HG03039 (cell line): ENCODE data around the gene LPCAT4.
"Not testable (repeated sequence)": the region's sequence is repeated elsewhere in the genome, so short reads cannot be mapped to it uniquely, and the experiment has no call there.

ENCODE experiments used
- ATAC-seq: cut with Tn5 transposase; IDR thresholded peaks from one replicate; pipeline ENCODE4 v1.9.1; 2021; ENCODE audit warnings: mild to moderate bottlenecking, moderate library complexity; ENCODE audit not compliant: unreplicated experiment

Gene LPCAT4, protein sequence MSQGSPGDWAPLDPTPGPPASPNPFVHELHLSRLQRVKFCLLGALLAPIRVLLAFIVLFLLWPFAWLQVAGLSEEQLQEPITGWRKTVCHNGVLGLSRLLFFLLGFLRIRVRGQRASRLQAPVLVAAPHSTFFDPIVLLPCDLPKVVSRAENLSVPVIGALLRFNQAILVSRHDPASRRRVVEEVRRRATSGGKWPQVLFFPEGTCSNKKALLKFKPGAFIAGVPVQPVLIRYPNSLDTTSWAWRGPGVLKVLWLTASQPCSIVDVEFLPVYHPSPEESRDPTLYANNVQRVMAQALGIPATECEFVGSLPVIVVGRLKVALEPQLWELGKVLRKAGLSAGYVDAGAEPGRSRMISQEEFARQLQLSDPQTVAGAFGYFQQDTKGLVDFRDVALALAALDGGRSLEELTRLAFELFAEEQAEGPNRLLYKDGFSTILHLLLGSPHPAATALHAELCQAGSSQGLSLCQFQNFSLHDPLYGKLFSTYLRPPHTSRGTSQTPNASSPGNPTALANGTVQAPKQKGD

DNA sequence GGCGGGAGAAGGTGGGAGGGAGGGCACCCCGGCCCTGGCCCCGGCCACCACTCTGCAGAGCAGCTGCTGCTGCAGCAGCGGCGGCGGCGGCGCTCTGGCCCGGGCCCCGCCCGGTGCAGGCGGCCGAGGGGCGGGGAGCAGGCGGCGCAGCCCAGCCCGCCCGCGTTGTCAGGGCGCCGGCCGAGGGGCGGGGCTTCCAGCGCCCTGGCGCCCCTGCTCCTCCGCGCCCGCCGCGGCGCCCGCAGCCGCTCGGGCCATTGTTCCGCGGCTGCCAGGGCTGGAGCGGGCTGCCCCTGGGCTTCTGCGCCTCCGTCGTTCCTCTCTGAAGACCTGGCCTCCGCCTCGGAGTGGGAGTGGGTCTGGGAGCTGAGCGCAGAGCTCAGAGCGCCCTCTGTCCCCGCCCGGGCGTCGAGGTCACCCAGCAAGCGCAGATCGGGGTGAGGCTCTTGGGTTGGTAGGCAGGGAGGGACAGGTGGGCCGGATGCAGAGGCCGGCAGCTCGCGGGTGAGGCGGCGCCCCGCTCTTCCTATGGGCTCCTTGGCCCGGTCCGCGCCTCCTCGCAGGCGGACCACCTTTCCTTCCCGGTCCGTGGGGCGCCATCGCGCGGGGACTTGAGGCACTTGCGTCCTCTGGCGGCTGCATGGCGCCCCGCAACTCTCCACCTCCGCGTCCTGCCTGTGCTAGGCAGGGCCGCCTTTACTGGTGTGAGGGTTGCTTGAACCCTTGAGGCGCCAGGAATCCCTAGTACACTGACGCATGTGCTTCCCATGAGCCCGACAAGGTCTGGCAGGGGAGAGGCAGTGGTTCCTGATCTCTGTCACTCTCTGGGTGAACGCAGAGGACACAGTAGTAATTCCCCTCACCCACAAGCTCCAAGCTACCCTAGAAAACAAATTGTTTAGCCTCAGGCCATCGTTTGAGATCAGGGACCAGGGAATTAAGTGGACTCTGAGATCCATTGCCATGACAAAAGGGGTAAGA is at the start of gene LPCAT4:
Gene LPCAT4 (minus strand): TSS at position 96 of the 981 bp plus-strand sequence. CDS start 96 bp downstream, outside the sequence.
- ATAC-seq, result peak; percentile 74

DNA sequence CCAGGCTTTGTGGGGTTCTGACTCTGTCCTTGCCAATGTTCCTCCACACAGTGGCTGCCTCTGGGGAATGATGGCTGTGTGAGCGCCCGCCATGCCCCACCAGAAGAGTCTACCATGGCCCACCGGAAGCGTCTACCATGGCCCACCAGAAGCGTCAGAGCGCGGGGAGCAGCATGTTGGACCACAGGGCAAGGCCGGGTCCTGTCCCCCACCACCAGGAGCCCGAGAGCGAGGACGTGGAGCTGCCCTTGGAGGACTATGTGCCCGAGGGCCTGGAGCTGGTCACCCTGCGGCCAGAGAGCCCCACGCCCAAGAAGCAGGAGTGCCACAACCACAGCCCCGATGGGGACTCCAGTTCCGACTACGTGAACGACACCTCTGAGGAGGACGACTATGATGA is 42.5 kb upstream of the LPCAT4 start:
- ATAC-seq, result not testable (repeated sequence)

DNA sequence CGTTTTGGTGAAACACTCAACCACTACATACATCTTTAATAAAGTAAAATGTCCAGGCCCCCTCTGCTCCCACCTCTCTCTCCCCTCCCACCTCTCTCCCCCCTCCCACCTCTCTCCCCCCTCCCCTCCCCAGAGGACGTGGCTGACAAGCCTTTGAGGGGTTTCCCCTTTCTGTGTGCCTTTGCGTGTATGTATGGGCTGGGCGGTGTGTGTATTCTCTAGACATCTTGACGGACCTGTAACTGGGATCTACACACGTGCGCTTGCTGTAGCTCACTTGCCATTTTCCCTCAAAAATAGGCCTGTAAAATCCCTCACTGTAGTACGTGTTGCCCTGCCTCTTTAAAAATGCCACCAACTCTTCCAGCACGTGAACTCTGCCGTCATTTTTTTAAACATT is 42.0 kb upstream of the LPCAT4 start:
- not testable (repeated sequence) for ATAC-seq

DNA sequence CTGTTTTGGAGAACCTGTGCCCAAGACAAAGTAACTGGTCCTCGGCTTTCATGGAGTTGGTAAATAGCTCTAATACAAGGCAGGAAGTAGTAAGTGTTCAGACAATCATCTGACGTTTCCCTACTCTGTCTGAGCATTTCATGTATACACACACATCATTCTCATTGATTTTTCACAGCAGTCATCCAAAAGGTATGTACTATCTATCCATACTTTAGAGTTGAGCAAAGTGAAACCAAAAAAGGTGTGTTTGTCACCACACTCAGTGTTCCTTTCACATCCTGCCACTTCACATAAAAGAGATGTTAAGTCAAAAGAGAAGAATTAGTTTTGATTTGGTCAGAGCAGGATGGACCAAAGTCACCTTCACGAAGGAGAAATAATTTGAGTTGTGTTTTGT is 36.9 kb upstream of the LPCAT4 start:
- not testable (repeated sequence) for ATAC-seq

DNA sequence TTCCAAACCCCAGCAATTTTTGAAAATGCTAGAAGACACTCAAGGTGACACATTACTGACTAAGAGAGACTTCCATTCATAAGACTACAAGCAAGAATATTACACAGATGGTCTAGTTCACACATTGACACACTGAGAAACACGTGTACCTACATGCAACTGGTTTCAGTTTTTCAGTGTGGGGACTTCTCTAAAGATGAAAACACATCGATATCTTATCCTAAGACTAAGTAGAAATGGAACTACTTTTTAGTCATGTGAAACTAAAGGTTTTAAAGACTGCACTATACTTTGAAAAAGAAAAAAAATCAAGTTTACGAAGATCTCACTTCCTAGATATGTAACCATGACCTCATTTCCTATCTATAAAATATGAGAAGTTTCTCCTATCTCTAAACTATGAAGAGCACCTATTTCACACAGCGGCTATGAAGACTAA is 36.2 kb upstream of the LPCAT4 start:
- ATAC-seq, result not testable (repeated sequence)

DNA sequence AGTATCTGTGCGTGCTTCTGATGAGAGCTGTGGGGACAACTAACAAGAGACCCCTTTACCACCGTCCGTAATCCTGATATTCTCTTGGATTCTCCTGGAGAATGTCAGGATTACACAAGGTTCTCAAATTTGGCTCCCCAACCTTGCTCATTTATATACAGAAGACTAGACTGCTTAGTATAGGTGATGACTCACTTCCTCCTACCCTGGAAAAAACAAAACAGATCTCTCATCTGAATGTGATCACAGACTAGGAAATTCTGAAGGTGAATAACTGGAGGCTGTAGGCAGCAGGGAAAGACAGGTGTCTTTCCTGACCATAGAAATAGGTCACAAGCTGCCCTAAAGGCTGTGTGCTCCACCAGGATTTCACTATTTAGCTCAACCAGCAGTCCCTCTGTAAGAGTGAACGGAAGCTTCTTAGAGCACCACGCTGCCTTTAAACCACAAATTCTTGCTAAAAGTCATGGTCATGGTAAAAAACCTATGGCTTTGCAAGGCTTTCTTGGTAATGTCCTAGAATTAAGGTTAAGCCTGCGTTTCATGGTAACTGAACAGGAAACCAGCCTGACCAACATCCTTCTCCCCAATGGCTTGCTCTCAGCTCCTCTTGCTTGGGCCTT is 30.8 kb upstream of the LPCAT4 start:
- ATAC-seq, result not testable (repeated sequence)

DNA sequence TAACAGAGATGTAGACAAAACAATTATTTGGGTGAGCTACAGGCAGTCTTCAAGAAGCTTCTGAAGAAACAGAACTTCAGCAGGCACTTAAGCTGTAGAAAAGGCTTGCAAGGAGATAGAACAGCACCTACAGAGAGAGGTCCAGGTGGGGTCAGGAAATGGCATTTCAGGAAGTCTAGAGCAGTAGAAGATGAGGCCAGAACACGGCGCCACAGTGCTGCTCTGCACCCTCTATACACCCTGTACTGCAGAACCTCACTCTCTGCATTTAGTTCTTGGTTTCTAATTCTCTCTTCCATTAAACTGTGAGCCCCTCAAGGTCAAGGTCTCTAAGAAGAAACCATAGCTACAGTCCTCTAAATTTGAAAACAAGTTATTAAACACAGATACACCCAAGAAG is 26.0 kb upstream of the LPCAT4 start:
- ATAC-seq, result not testable (repeated sequence)

DNA sequence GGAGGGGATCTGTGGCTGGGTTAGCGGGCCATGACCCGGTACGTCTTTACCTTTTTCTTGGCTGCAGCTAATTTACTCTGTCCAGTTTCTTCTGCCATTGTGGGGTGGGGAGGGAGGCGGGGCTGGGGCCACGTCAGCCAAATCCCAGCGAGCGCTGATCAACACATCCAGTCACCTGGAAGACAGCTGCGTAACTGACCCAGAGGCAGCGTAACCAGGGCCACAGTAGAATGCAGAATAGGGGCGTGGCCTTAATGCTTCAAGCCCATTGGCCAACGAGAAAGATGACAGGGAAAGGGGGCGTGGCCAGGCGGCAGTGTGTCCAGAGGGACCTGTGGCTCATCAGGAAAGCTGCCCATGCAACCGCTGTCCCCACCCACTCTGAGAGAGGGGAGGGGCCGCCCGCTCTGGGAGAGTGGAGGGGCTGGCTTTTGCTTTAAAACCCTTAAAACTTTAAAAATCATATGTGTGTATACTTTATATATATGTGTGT is 22.6 kb upstream of the LPCAT4 start:
- ATAC-seq, result not testable (repeated sequence)

DNA sequence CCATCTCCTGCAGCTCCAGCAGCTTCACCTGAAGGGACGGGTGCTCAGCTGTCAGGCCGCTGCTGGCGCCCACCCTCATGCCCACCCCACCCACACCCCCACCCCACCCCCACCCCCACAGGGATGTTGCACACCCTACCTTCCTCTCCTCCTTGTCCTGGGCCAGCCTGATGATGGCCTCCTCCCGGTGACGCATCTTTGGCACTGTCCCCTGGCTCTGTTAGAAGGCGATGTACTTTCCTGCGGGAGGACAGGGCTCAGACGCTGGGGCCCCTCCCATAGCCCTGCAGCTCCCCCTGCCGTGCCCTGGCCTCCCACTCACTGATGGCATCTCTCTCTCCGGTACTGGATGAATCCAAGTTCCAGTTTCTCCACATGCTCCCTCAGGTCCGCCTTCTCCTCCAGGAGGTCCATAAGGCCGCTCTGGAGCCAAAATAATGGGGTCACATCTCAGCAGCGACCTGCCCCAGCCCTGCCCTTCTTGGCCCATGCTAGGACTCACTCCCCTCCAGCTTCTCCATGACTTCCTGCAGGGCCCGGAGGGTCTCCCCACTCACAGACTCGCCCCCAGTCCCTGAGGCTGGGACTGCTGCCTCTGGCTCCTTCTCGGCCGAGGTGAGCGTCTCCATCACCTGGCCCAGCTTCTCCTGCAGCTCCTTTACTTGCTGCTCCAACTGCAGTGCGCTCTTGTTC is 15.0 kb upstream of the LPCAT4 start:
- ATAC-seq, result not testable (repeated sequence)

DNA sequence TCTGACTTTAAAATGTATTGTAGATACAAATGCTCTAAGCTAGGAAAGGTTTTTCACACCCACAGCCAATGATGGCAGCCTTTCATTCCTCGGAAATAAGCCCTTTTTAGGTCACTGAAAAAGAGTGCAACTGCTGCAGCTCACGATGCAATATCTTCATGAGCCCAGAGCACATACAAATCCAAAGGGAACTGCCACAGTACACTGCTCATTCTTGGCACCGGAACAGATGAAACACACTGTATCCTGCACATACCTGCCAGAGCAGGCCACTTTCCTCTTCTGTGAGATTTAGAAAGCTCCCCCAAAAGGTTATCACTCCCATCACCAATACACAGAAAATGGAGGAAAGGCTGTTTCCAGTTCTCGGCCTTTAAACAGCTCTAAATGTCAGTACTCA is 13.5 kb upstream of the LPCAT4 start:
- not testable (repeated sequence) for ATAC-seq

DNA sequence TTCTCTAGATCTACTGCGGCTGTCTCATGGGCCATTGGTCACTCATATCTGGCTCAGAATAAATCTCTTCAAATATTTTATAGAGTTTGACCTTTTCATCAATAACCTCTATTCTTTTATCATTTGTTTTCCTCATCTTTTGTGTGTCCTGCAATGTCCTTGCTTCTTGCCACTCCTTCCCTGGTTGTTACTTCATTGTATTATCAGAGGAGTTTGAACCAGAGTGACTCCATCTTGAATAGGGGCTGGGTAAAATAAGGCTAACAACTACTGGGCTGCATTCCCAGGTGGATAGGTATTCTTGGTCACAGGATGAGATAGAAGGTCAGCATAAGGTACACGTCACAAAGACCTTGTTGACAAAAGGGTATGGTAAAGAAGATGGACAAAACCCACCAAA is 9.9 kb upstream of the LPCAT4 start:
- ATAC-seq, result no peak

DNA sequence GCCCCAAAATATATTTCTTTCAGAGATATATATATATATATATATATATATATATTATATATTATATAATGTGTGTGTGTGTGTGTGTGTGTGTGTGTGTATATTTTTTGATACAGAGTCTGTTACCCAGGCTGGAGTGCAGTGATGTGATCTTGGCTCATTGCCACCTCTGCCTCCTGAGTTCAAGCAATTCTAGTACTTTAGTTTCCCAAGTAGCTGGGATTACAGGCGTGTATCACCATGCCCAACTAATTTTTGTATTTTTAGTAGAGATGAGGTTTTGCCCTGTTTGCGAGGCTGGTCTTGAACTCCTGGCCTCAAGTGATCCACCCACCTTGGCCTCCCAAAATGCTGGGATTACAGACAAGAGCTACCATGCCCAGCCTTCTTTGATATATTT is 8.5 kb upstream of the LPCAT4 start:
- not testable (repeated sequence) for ATAC-seq

DNA sequence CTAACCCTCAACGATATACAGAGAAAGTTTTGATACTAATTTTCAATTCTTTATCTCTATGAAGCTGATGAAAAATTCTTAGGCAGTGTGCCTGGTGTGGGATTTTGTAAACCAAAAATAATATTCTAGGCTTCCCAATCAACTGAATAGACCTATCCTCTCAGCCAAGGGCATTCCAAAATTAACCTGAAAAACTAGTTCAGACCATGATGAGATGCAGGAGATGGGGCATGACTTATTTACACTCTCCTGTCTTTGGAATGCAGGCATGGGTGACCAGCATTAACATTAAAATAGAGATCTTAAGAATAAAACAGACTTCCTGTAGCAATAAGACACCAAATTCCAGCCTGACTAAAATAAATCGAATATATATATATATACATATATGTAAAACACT is 7.8 kb upstream of the LPCAT4 start:
- ATAC-seq, result no peak

DNA sequence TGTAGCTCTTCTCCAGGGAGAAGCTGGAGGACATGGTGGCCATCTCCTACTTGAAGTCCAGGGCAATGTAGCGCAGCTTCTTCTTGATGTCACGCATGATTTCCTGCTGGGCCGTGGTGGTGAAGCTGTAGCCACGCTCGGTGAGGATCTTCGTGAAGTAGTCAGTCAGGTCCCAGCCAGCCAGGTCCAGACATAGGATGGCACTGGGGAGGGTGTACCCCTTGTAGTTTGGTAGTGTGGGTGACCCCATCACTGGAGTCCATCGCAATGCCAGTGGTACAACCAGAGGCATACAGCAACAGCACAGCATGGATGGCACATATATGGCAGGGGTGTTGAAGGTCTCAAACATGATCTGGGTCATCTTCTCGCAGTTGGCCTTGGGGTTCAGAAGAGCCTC is 7.0 kb upstream of the LPCAT4 start:
- no peak for ATAC-seq

DNA sequence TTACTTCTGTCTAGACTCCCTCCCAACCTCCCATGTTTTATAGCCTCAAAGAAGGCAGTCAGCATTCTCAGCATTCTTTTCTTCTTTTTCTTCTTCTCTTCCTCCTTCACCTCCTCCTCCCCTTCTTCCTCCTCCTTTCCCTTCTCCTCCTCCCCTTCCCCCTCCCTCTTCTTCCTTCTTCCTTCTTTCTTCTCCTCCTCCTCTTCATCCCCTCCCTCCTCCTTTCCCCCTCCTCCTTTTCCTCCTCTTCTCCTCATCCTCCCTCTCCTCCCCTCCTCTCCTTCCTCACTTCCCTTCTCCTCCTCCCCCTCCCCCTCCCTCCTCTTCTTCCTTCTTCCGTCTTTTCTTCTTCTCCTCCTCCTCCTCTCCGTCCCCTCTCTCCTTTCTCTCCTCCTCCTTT is 3.6 kb upstream of the LPCAT4 start:
- ATAC-seq, result no peak

DNA sequence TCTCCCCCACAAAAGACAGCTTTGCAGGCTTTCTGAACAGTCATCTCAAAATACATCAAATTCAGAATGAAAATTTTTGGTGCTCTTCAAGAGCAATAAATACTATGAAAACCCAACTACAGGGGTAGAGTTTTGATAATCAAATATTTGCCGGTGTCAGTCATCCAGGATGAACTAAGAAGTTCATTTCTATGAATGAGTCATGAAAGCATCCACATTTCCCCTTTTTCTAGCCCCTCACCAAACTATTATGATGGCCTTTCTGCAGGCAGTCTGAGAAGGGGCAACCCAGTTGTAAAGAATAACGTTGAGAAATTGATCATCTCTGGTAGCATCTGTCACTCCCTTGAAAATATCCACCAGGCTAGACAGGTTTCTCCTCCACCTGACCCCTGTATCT is 3.1 kb upstream of the LPCAT4 start:
- no peak for ATAC-seq

DNA sequence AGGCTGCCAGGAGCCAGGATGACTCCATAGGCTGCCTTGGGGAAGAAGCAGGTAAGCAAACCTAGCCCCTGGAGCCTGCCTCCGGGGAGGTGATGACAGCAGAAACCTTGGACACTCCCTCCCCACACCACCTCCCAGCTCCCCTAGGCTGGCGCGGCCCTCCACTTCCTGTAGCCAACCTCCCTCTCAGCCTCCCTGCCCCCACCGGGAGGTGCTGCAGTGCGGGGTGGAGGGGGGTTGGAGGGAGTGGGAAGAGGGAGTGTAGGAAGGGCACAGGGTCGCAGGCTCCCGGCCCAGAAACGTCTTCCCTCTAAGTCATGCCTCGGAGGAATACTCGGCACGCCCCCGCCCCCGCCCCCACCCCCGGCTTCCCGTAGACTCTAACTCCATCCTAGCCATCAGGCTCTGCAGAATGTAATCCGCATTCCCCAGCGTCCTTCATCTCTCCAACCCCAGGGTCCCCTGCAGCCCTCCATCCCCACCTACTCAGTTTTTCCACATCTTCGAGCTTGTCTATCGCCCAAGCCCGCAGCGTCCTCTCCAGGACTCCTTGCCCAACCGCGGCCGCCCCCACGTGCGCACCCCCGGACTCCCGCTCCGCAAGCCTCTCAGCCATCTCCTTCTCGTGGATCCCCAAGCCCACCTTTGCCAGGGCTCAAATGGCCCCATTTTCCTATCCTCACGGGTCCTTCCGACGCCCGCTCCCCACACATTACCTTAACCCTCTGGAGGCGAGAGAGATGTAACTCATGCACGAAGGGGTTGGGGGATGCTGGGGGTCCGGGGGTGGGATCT is 528 bp downstream of the LPCAT4 start:
- no peak for ATAC-seq

DNA sequence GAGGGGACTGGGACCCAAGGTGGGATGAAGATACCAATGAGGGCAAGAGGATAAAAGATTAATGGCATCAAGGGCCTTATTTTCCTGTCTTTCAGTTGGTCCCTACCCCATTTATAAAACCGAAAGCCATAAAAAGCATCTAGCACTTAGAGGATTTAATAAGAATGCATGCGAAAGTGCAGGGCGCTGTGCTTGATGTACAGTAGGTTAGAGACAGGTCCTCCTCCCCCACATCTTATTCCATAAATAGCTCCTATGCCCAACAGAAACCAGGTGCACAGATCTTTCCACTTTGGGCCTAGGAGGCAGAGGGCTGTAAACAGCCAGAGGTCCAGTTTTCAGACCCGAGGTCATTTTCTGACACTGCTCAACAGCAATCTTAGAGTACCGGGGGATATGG is 1.2 kb downstream of the LPCAT4 start:
- ATAC-seq, result no peak

DNA sequence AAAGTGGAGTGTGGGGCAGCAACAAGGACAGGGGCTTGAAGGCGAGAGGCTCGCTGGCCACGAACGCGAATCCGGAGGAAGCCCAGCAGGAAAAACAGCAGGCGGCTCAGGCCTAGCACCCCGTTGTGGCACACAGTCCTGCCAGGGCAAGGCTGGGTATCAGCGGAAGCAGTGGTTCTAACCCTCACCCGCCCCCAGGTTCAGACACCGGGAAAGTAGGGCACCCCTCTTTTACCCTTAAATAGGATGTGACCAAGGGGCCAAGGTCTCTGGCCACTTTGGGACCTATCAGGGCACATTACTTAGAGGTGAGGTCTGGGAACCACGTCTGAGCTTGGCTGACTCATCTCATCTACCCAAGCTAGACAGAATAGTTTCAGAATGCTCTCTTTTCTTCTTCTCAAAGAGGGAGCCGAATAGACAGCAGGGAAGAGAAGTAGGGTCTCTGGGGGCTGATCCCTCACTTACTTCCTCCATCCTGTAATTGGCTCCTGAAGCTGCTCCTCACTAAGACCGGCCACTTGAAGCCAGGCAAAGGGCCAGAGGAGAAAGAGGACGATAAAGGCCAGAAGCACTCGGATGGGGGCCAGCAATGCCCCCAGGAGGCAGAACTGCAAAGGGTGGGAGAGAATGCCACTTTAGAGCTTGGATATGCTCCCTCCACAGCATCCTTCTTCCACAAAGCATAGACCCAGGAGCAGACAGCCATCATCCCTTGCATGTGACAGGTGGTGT is 1.7 kb downstream of the LPCAT4 start:
- ATAC-seq, result no peak
